Cardiac muscle cell (in vitro differentiated cells and primary cell): Measurements from ENCODE around the gene ARL4A. TPM values are rescaled to one million over a fixed set of nuclear protein-coding genes. Genes with fewer than 3 reads are reported as not detected.
"Not testable (repeated sequence)": the region's sequence is repeated elsewhere in the genome, so short reads cannot be mapped to it uniquely, and the experiment has no call there.

Experiments used
- DNase-seq, 2 donors: peaks; one replicate each; pipeline versions ENCODE4 v3.0.0 to v3.0.0-alpha.2; 2010 to 2017; ENCODE audit warnings: low read depth in 1 of 2, low spot score in 1 of 2
- H3K27ac ChIP-seq: fragments of 200-600 bp; sonication (generic); 2 replicates; pipeline ENCODE4 v1.5.1; 2016
- H3K27me3 ChIP-seq: fragments of 200-600 bp; sonication (generic); 2 replicates; pipeline ENCODE4 v1.6.0; 2016; ENCODE audit warnings: control low read depth
- H3K36me3 ChIP-seq: fragments of 200-600 bp; sonication (generic); 2 replicates; pipeline ENCODE4 v1.5.1; 2016; ENCODE audit warnings: control low read depth
- H3K4me1 ChIP-seq: fragments of 200-600 bp; sonication (generic); 2 replicates; pipeline ENCODE4 v1.8.1; 2017; ENCODE audit warnings: low read depth, mild to moderate bottlenecking, mixed run types
- H3K4me3 ChIP-seq: fragments of 200-600 bp; sonication (generic); 2 replicates; pipeline ENCODE4 v1.5.1; 2016; ENCODE audit warnings: mild to moderate bottlenecking
- H3K9me3 ChIP-seq: fragments of 200-600 bp; sonication (generic); 2 replicates; pipeline ENCODE4 v1.5.1; 2017; ENCODE audit warnings: low read depth, mild to moderate bottlenecking, control low read depth
- polyA plus RNA-seq: library from polyadenylated mRNA; unstranded; fragments of >200 nt; fragmentation: Nextera tagmentation; extraction: Ambion mirVana; gene quantifications from 2 replicates; pipeline ENCODE4 v1.2.1, GENCODE V29; 2016
- total RNA-seq: library from RNA; depleted of rRNA; stranded (reverse); fragments of >200 nt; gene quantifications from 2 replicates; pipeline ENCODE4 v1.2.3, GENCODE V29; 2016
- TF ChIP-seq, protein P1 (sequence below): IDR thresholded peaks from 2 replicates; pipeline ENCODE4 v1.5.1; 2012; ENCODE audit warnings: low read depth, mild to moderate bottlenecking, low read length

Gene ARL4A
- total and polyA plus RNA-seq, 2 experiments from 2014 or later = 6.5 to 10.0 TPM

DNA sequence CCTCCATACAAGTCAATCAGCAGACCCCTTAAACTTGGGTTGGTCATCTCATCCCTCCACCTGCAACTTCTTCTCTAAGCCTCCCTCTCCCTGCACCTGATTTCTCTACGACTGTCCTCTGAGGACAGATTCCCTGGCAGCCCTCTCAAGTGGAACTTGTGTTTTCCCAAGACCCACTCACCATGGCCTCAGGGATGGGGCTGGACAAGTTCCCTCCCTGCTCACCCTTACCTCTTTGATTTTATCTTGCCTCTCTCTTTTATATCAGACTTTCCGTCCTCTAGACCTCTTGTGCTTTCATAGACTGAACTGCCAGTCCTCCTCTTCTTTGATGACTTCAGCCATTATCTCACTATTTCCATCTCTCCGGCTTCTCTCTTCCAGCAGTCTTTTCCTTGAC is 46.2 kb upstream of the ARL4A start:
- no peak overlapping the region for H3K27ac ChIP-seq
- H3K9me3 ChIP-seq = no peaks in the 10 kb centered on the region
- DNase-seq = no peak
- no peaks in the 10 kb centered on the region for H3K4me1 ChIP-seq
- no peaks in the 10 kb centered on the region for H3K36me3 ChIP-seq
- H3K4me3 ChIP-seq = no peak overlapping the region
- H3K27me3 ChIP-seq = no peaks in the 10 kb centered on the region
- TF ChIP-seq, protein P1, sequence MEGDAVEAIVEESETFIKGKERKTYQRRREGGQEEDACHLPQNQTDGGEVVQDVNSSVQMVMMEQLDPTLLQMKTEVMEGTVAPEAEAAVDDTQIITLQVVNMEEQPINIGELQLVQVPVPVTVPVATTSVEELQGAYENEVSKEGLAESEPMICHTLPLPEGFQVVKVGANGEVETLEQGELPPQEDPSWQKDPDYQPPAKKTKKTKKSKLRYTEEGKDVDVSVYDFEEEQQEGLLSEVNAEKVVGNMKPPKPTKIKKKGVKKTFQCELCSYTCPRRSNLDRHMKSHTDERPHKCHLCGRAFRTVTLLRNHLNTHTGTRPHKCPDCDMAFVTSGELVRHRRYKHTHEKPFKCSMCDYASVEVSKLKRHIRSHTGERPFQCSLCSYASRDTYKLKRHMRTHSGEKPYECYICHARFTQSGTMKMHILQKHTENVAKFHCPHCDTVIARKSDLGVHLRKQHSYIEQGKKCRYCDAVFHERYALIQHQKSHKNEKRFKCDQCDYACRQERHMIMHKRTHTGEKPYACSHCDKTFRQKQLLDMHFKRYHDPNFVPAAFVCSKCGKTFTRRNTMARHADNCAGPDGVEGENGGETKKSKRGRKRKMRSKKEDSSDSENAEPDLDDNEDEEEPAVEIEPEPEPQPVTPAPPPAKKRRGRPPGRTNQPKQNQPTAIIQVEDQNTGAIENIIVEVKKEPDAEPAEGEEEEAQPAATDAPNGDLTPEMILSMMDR = no peak

DNA sequence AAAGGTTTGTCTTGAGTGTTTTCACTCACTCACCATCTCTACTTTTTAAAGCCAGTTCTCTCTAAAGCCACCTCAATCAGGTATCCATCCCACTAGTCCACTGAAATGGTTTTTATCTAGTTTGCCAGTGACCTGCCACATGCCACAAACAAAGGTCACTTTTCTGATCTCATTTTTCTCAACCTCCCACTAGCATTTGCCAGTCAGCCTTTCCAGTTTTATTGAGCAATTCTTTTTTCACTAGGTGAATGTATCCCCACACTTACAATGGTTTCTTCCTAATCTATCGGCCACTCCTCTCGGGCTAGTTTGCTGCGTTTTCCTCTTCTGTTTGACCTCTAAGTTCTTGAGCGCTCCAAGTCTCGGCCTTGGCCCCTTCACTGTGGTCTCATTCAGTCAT is 44.9 kb upstream of the ARL4A start:
- Histone ChIP-seq H3K27ac (no peak overlapping the region), H3K9me3 (no peaks in the 10 kb centered on the region), H3K4me3 (no peak overlapping the region), H3K36me3 (no peaks in the 10 kb centered on the region), H3K4me1 (no peaks in the 10 kb centered on the region), H3K27me3 (no peaks in the 10 kb centered on the region)
- TF ChIP-seq, protein P1 = no peak
- no peak for DNase-seq

DNA sequence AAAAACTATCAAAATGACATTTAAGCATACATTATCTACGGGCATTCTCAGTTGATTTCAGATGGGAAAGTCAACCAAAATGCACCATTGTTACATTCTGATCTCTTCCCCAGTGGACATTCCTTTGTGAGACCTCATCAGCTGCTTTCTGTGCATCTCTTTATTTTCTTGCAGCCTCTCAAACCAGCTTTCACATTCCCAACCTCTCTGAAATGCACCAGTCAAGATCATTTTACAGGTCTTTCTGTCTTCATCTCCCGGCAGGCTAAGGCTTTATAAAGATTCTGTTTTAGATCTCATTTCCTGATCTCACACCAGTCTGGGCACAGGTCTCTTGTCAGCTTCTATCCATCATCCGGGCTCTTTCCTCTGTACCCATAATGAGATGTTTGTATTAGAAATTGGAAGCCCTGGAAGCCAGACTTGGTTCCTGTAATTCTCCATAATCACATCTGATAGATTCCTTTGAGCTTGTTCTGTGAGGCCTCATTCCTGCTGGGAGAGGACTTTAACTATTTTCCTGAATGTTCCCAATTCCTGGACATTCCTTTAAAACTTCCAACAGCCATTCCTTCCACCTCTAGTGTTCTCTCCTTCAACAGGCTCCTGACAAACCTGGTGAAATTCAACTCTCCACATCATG is 44.3 kb upstream of the ARL4A start:
- no peaks in the 10 kb centered on the region for H3K9me3 ChIP-seq
- no peaks in the 10 kb centered on the region for H3K27me3 ChIP-seq
- no peak overlapping the region for H3K4me3 ChIP-seq
- H3K36me3 ChIP-seq = no peaks in the 10 kb centered on the region
- H3K27ac ChIP-seq = no peak overlapping the region
- no peaks in the 10 kb centered on the region for H3K4me1 ChIP-seq
- DNase-seq = no peak
- TF ChIP-seq, protein P1 = no peak

DNA sequence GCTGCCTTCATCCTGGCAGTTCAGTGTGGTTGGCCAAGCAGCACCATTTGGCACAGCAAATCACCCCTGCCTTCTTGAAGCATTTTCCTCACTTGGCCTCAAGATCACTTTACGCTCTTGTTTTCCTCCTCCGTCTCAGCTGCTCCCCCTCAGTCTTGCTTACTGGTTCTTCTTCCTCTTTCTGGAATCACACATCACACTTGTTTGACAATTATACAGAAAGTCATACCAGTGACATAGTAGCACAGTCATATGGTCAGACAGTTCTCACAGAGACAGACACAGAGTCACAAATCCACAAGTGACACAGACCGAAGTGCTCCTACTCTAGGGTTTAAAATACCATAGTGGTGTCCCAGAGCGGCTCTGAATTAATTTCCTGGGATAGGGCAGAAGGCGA is 43.8 kb upstream of the ARL4A start:
- no peak for DNase-seq
- Histone ChIP-seq H3K9me3 (no peaks in the 10 kb centered on the region), H3K27ac (no peak overlapping the region), H3K4me3 (no peak overlapping the region), H3K4me1 (no peaks in the 10 kb centered on the region), H3K27me3 (no peaks in the 10 kb centered on the region), H3K36me3 (no peaks in the 10 kb centered on the region)
- TF ChIP-seq, protein P1 = no peak

DNA sequence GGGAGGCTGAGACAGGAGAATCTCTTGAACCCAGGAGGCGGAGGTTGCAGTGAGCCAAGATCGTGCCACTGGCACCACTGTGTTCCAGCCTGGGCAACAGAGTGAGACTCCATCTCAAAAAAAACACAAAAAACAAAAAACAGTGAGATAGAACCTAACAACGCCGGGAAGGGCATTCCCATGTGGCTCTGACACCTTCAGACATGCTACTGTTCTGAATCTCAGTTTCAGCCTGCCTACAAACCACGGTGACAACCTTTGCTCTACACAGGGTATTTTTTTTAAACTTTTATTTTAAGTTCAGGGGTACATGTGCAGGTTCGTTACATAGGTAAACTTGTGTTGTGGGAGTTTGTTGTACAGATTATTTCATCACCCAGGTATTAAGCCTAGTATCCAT is 42.2 kb upstream of the ARL4A start:
- not testable (repeated sequence) for H3K27ac ChIP-seq, H3K4me3 ChIP-seq, DNase-seq, H3K9me3 ChIP-seq, H3K36me3 ChIP-seq, H3K27me3 ChIP-seq, H3K4me1 ChIP-seq

DNA sequence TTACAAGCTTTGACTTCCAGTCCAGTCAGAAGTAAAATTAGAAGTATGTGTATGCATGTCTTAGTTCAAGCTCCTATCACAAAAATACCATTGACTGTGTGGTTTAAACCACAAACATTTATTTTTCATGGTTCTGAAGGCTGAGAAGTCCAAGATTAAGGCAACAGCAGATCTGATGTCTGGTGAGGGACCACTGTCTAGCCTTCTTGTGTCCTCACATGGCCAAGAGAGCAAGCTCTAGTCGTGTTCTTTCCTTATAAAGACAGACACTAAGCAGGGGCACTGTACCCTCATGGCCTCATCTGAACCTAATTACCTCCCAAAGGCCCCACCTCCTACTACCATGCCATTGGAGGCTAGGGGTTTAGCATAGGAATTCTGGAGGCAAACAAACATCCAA is 41.3 kb upstream of the ARL4A start:
- TF ChIP-seq, protein P1 = no peak
- Histone ChIP-seq H3K4me3 (no peak overlapping the region), H3K27me3 (no peaks in the 10 kb centered on the region), H3K27ac (no peak overlapping the region), H3K4me1 (no peaks in the 10 kb centered on the region), H3K36me3 (no peaks in the 10 kb centered on the region), H3K9me3 (no peaks in the 10 kb centered on the region)
- peak in 1 of 2 donors; percentile 41 for DNase-seq
